ENCODE results near the gene SUGCT.

Gene SUGCT

GRCh38 chr7:40753455-40753854 lies 618.6 kb downstream of the SUGCT start:
- no peak for DNase-seq

GRCh38 chr7:40755438-40755837 lies 620.6 kb downstream of the SUGCT start:
- no peak for DNase-seq

- DNase-seq = no peak
These were observed 622.3 kb downstream of the SUGCT start for GRCh38 chr7:40757109-40757508.

GRCh38 chr7:40758590-40758989 lies 623.8 kb downstream of the SUGCT start:
- no peak for DNase-seq

- no peak for DNase-seq
These were observed 625.6 kb downstream of the SUGCT start for GRCh38 chr7:40760293-40760964.

- DNase-seq = no peak
These were observed 626.2 kb downstream of the SUGCT start for GRCh38 chr7:40760987-40761386.

- no peak for DNase-seq
These were observed 627.2 kb downstream of the SUGCT start for GRCh38 chr7:40761762-40762560.

- no peak for DNase-seq
These were observed 628.8 kb downstream of the SUGCT start for GRCh38 chr7:40763319-40764287.

- DNase-seq = no peak
These were observed 630.8 kb downstream of the SUGCT start for GRCh38 chr7:40765639-40766038.

GRCh38 chr7:40772096-40772495 lies 637.3 kb downstream of the SUGCT start:
- no peak for DNase-seq

GRCh38 chr7:40773656-40774055 lies 638.9 kb downstream of the SUGCT start:
- no peak for DNase-seq

- no peak for DNase-seq
These were observed 641.1 kb downstream of the SUGCT start for GRCh38 chr7:40775877-40776276.

- DNase-seq = no peak
These were observed 643.0 kb downstream of the SUGCT start for GRCh38 chr7:40777730-40778312.

- DNase-seq = no peak
These were observed 645.7 kb downstream of the SUGCT start for GRCh38 chr7:40780460-40780859.

GRCh38 chr7:40782836-40783235 lies 648.0 kb downstream of the SUGCT start:
- DNase-seq = no peak

- DNase-seq = no peak
These were observed 649.4 kb downstream of the SUGCT start for GRCh38 chr7:40784176-40784575.

- DNase-seq = no peak
These were observed 652.1 kb downstream of the SUGCT start for GRCh38 chr7:40786909-40787308.

- no peak for DNase-seq
These were observed 658.3 kb downstream of the SUGCT start for GRCh38 chr7:40793132-40793531.

- DNase-seq = no peak
These were observed 660.8 kb downstream of the SUGCT start for GRCh38 chr7:40795607-40796006.

- DNase-seq = no peak
These were observed 661.9 kb downstream of the SUGCT start for GRCh38 chr7:40796723-40797122.

GRCh38 chr7:40798613-40799012 lies 663.8 kb downstream of the SUGCT start:
- no peak for DNase-seq

GRCh38 chr7:40799493-40800403 lies 664.9 kb downstream of the SUGCT start:
- DNase-seq = no peak

All from NCI-H2171 treated with DMSO at 0.1 percent for 48 hours (cell line).